ENCODE measurements around the gene INTS3.
"Not testable (repeated sequence)": the region's sequence is repeated elsewhere in the genome, so short reads cannot be mapped to it uniquely, and the experiment has no call there.

INTS3 gene

DNA sequence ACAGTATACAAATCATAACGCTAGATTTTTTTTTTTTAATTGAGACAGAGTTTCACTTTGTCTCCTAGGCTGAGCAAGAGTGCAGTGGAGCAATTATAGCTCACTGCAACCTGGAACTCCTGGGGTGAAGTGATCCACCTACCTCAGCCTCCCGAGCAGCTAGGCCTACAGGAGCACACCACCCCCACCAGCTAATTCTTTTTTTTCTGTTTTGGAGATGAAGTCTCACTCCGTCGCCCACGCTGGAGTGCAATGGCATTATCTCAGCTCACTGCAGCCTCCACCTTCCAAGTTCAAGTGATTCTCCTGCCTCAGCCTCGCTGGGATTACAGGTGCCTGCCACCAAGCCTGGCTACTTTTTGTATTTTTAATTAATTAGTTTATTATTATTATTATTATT lies 28.1 kb upstream of the INTS3 start:
- DNase-seq (ENCODE audit: extremely low spot score, insufficient read length, low read depth): no peak

DNA sequence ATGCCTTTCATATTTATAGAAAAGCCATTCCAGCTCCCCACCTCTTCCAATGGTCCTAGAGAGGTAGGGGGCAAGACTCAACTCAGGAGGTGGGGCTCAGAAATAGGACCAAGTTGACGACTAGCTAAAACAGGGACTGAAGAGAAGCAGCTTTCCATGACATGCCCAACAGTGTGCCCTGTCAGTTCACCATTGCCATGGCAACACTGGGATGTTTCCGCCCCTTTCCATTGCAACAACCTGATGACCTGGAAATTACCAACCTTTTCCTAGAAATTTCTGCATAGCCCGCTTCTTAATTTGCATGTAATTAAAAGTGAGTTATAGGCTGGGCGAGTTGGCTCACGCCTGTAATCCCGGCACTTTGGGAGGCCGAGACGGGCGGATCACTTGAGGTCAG lies 22.4 kb upstream of the INTS3 start:
- FAIRE-seq: no peak
- DNase-seq (ENCODE audit: extremely low spot score, insufficient read length, low read depth): no peak

More for the DNA sequence above, 28.1 kb upstream of the INTS3 start:
- FAIRE-seq: no peak

DNA sequence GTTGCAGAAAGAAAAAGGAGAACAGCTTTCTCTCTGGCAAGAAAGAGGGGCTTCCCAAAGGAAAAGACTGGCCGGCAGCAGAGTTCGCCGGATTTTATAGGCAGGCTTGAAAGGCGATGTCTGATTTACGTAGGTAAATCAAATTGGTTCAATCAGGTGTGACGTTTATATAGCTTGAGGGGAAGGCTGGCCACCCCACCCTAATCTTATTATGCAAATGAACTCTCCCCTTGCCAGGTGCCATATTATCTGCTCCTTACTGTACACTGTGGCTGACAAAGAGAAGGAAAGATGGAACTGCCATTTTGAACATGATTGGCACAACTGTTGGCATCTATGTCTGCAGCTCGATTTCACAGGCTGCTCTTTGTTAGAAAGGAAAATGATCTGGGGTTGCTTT lies 16.8 kb upstream of the INTS3 start:
- FAIRE-seq: no peak
- DNase-seq (ENCODE audit: extremely low spot score, insufficient read length, low read depth): no peak

DNA sequence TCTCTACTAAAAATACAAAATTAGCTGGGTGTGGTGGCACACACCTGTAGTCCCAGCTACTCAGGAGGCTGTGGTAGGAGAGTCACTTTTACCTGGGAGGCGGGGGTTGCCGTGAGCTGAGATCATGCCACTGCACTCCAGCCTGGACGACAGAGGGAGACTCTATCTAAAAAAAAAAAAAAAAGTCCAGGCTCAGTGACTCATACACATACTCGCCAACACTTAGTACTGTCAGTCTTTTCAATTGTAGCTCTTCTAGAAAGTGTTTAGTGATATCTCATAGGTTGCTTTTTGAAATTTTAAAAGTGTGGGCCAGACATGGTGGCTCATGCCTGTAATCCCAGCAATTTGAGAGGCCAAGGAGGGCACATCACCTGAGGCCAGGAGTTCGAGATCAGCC lies 11.6 kb upstream of the INTS3 start:
- not testable (repeated sequence) for FAIRE-seq; DNase-seq (ENCODE audit: extremely low spot score, insufficient read length, low read depth)

DNA sequence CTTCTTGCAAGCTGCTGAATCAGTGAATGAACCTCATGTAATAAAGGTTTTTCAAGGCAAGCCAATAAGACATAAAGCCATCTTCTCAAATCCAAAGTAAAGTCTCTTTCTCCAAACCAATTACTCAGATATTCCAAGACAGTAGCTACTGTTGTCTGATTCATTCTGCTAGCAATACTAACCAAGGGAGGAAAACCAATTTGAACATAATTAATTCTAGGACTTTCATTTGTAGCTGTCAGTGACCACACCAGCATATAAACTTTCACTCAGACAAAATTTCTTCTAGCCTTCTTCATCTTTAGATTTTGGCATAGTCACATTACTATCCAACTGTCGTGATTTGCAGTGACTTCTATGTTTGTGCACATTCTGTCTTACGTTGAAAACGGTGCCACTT lies 10.5 kb upstream of the INTS3 start:
- FAIRE-seq (no peak), DNase-seq (ENCODE audit: extremely low spot score, insufficient read length, low read depth) (no peak)

DNA sequence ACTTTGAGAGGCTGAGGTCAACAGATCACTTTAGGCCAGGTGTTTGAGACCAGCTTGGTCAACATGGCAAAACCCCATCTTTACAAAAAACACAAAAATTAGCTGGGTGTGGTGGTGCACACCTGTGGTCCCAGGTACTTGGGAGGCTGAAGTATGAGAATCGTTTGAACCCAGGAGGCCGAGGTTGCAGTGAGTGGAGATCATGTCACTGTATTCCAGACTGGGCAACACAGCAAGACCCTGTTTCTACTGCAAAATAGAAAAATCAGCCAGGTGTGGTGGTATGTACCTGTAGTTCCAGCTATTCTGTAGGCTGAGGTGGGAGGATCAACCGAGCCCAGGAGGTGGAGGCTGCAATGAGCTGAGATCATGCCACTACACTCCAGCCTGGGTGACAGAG lies 4.2 kb upstream of the INTS3 start:
- DNase-seq (ENCODE audit: extremely low spot score, insufficient read length, low read depth) (no peak), FAIRE-seq (no peak)

DNA sequence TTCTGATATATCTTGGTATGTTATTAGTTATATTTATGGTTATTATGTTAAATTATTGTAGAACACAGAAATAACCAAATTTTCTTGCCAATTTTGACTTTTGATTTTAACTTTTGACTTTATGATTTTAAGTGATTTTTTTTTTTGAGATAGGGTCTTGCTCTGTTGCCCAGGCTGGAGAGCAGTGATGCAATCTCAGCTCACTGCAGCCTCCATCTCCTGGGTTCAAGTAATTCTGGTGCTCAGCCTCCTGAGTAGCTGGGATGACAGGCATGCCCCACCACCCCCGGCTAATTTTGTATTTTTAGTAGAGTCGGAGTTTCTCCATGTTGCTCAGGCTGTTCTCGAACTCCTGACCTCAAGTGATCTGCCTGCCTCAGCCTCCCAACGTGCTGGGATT lies 3.2 kb upstream of the INTS3 start:
- not testable (repeated sequence) for DNase-seq (ENCODE audit: extremely low spot score, insufficient read length, low read depth); FAIRE-seq

DNA sequence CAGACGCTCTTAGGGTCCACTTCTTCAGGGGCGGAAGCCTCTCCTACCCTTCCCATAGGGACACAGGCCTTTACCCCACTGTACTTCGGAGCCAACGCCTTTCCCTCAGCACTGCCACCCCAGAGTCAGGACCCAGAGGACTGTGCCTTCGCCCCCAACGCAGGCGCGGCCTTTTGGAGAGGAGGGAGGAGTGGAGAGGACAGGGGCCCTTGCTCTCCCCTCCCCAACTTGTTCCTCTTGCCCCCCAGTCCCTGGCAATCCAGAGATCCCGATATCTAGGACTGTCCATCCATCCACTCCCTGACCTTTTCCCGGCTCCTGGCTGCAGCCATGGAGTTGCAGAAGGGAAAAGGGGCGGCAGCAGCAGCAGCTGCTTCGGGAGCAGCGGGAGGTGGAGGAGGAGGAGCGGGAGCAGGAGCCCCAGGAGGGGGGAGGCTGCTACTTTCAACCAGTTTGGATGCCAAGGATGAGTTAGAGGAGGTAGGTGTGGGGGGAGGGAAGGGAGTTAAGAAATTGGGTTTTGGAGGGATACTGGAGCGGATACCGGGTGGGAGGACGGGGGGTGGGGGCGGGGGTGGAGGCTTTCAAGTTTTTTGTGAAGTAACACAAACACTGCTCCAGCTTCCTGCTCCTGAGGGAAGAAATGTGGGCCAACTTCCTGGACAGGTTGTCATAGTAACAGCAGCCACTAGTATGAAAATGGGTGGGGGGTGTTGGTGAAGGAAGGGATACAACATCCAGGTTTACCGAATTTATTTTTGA lies 636 bp downstream of the INTS3 start:
- FAIRE-seq: no peak

DNA sequence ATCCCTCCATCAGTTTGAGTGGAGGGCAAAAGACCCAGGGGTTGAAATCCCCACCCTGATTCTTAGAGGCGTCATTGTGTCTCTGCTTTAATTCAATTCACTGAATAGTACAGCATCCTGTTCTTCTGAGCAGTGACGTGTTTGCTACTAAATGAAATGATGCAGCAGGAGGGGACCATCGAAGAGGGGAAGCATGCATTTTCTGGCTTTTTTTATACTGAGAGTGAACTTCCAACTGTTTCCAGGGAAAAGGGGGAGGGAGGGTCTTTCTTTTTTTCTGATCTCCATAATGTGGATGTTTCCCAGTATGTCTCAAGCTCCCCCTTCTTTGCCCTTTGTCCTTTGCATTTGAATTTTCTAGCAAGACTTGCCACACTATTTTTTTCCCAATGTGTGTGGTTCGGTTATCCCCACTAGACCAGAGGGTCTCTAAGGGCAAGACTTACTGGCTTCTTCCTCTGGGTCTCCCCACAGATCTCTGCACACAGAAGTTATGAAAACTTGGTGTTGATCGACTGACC lies 2.7 kb downstream of the INTS3 start:
- DNase-seq (ENCODE audit: extremely low spot score, insufficient read length, low read depth) (no peak), FAIRE-seq (no peak)

More for the DNA sequence above, 636 bp downstream of the INTS3 start:
- DNase-seq (ENCODE audit: extremely low spot score, insufficient read length, low read depth): no peak

DNA sequence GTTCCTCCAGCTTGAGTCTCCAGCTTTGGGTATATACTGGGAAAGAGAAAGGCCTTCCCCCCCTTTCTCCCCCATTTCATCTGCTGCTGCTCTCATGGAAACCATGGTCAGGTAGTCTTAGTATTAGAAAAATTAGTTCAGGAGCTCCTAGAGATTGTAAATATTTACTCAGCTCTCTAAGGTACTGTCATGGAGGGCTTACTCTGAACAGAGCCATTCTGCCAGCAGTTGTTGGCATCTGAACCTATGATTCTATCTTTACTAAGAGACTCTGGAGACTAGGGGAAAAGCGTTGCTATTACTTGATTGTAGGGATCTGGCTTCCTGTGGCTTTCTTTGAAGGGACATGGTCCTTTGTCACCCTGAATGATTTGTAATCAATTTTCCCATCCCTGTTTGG lies 6.1 kb downstream of the INTS3 start:
- no peak for DNase-seq (ENCODE audit: extremely low spot score, insufficient read length, low read depth)
- FAIRE-seq: no peak

DNA sequence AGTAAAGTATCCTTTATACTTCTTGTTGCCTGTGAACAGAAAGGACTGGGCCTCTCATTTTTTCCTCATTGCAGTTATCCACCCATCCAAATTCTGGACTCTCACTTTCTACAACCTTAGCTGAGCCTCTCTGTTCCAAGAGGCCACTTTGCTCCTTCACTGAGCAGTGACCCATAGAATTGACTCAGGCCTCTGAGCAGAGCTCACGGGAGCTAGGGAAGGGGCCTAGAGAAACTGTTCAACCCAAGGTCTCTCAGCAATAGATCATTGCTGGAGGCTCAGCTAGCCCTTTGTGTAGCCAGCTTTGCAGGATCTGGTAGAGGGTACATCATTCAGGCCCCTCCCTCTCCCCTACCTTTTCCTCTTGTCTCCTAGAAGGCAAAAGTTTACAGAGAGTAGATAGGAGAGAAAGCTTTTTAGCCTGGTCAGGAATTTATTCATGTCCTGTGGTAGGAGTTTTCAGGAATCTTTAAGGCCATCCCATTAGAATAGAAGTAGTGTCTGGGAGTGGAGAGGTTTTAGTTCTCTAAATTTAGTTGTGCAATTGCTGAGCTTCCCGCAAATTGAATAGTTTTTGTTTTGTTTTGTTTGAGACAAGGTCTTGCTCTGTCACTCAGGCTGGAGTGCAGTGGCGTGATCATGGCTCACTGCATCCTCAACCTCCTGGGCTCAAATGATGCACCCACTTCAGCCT lies 6.7 kb downstream of the INTS3 start:
- DNase-seq (ENCODE audit: extremely low spot score, insufficient read length, low read depth) (no peak), FAIRE-seq (peak; percentile 75)

DNA sequence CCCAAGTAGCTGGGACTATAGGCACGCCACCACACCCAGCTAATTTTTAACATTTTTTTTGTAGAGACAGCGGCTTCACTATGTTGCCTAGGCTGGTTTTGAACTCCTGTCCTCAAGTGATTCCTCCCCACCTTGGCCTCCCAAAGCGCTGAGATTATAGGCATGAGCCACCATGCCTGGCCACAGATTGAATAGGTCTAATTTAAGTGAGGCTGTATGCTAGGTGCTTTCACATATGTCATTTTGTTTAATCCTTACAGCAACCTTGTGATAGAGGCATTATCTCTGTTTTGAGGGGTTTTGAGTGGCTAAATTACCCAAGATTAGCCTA lies 7.2 kb downstream of the INTS3 start:
- DNase-seq (ENCODE audit: extremely low spot score, insufficient read length, low read depth) (no peak), FAIRE-seq (no peak)

DNA sequence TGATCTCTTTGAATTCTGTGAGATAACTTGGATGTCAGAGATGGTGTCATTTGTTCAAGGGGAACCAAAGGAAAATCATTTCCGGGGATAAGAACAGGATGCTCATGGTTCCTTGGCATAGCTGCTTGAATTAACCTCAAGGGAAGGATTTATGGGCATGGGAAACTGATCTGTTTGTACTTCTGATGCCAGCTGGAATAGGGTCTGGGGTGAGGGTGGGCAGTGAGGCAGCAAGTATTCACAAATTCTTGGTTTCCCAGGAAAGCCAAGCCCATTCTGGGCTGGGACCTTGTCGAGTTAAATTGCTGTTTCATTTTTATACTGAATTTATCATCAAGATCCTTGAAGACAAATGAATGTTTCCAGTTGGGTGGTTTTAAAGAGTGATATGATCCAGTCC lies 14.1 kb downstream of the INTS3 start:
- DNase-seq (ENCODE audit: extremely low spot score, insufficient read length, low read depth) (no peak), FAIRE-seq (no peak)

DNA sequence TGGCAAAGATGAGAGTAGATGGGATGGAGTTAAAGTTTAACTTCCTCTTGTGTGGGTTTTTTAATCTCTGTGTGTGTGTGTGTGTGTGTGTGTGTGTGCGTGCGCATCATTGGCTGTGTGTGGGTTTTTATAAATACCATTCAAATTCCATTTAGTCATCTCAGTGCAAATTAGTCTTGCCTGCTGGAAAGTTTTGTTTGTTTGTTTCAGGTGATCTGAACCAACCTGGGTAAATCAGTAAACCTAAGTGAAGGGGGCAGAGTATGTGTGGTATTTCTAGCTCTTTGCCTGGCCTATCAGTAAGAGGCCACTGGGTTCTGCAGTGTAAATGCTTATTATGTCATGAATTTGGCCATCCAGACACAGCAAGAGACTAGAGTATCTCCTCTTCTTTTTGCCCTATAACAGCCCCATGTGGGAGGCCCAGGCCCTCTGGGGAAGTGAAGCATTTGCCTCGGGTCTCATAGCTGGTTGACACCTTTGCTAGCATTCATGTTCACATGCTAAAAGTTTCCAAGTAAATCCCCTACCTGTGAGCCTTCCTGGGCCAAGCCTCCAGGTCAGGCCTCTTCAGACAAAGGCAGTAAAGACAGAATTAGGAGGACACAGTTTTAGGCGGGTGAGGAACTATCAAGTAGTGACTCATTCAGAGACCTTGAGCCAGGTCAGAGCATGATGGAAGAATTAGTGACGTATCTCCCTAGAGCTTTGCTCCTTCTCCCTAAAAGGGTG lies 14.7 kb downstream of the INTS3 start:
- FAIRE-seq: peak; percentile 98
- DNase-seq (ENCODE audit: extremely low spot score, insufficient read length, low read depth): no peak

DNA sequence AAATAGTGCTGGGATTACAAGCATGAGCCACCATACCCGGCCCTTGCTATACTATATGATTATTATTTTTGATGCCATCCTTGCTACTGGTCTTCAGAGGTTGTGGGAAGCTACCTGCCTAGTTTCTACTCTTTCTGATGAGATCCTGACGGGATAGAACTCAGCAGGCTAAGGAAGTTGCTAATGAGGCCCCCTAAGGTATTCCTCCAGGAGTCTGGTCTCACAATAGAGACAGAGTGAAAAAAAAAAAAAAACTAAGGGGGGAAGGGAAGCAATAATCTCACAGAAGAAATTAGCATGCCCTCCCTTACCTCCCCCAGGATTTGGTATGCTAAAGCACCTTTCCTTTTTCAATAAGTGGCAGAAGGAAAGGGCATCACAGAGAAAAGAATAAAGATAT lies 17.6 kb downstream of the INTS3 start:
- DNase-seq (ENCODE audit: extremely low spot score, insufficient read length, low read depth) (no peak), FAIRE-seq (no peak)

DNA sequence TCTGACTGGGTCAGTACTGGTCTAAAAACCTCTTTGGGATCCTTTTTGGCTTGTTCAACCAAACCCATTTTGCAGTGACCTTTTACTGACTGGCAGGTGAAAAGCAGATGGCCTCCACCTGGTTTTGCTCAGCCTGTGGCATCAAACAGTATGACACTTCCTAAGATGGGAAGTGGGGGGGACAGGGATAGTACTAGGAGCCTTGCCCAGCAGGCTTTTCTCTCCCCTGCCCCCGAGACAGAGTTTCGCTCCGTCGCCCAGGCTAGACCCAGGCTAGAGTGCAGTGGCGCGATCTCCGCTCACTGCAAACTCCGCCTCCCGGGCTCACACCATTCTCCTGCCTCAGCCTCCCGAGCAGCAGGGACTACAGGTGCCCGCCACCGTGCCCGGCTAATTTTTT lies 18.3 kb downstream of the INTS3 start:
- FAIRE-seq (no peak), DNase-seq (ENCODE audit: extremely low spot score, insufficient read length, low read depth) (no peak)

DNA sequence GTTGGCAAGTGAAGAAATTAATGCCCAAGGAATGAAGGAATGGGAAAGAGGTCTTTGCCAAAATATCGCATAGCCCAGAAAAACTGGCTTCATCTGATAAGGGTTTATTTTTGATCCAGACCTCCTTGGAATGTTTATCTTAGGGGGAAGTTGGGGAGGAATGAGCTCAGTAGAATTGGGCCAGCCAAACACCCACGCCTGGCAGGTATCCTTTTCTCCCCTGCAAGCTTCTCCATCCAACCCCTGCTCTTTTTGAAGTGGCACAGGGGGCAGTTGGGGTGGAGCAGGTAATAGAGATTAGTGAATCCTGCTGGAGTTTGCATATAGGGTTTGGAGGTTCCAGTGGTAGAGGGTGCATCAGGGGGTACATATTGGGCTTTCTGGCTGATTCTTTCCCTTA lies 21.1 kb downstream of the INTS3 start:
- DNase-seq (ENCODE audit: extremely low spot score, insufficient read length, low read depth) (no peak), FAIRE-seq (no peak)

DNA sequence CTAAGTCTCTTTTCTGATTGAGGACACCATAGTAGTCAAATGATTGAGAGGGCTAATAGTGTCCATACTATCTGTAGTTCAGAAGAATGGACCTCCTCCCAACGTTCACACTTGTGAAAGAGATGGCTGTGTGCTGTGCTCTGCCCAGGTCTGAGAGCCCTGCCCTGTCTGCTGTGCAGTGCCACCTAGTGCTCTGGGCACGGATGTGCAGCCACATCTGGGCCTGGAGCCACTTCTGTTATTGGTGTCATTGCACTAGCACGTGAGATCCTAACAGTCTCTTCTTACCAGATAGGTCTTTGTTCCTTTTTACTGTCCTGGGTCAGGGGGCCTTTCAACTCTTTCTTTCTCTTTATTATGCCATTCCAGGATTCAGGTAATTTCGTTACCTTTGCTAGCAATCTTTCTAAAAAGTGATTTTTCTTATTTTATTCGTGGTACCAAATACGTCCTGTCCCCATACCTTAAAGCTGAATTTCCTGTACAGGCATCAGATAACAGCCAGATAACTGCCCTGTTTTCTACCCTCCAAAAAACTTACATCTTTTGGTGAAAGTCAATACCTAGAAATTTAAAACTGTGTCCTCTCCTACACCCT lies 21.7 kb downstream of the INTS3 start:
- FAIRE-seq: peak; percentile 86
- DNase-seq (ENCODE audit: extremely low spot score, insufficient read length, low read depth): peak; percentile 64

DNA sequence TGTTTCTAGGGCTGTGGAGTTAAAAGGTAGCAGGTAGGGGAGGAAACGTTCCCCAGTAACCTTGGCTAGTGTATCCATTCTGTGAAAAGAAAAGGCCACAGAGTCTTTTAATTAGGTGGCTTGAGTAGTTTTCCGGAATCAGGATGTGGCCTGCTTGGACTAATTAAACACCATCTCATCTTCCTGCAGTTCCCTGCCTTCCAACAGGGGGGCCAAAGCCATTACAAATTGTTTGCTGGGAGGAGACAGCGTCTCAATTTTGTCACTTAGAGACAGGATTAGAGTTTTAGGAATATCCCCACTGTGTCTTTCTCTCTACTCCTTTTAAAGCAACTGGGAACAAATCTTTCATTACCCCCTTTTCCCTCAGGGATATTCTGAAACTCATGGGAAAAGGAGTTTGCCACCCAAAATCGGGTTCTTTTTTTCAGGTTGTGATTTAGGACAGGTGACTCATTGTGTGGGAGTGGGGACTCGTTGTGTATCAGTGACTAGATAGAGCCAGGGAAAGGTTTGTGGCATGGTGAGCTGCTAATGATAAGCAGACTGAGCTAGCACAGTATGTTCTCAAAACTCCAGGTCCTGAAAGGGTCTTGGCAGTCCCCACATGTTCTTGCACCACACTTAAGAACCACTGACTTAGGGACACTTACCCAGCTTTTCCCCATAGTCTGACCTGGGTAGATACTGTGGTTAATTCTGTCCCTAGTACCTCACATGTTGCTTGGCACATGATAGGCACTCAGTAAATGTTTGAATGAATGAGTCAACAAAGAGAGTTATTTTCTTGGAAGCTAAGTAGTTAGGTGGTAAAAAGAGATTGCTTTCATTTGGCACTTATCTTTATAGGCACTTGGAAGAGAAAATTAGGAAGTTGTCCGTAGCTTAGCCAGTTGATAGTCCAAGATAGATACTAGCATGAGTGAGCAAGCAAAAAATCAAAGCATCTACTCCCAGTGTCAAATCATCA lies 22.5 kb downstream of the INTS3 start:
- DNase-seq (ENCODE audit: extremely low spot score, insufficient read length, low read depth): no peak
- no peak for FAIRE-seq

All from GM18507 (cell line).